Body of pancreas (tissue), 4 donors: ENCODE measurements around the gene RASA3.

Experiments
- CTCF ChIP-seq, 7 experiments: fragments of 450-650 bp in 4 of 7; fragments of 200-600 bp in 3 of 7; sonication (generic) in 3 of 7; IDR thresholded peaks; one replicate each; pipeline ENCODE4 v1.5.1; 2016 to 2019; ENCODE audit warnings: antibody characterized with exemption in 7 of 7
- POLR2A ChIP-seq, 3 donors: fragments of 450-650 bp; IDR thresholded peaks; one replicate each; pipeline ENCODE4 v1.6.1; 2016; ENCODE audit warnings: antibody characterized with exemption in 3 of 3, mild to moderate bottlenecking in 2 of 3

GRCh38 chr13:114029866-114030625, 102.4 kb downstream of the RASA3 start:
- TF ChIP-seq CTCF (IDR thresholded peaks at IDR 0.05) (no peak), POLR2A (IDR thresholded peaks at IDR 0.05) (no peak)
